ENCODE results near the gene TLX1. TPM values are rescaled to one million over a fixed set of nuclear protein-coding genes. Genes with fewer than 3 reads are reported as not detected.

The TLX1 gene
- polyA plus RNA-seq (not detected in 3 replicates), polyA minus RNA-seq (not detected in 3 replicates)
- polyA plus RNA-seq (2011; ENCODE audit: low read depth): not detected
- not detected in 2 replicates for polyA plus RNA-seq (2011; cell fraction: cytosol; rRNA removed)
- not detected in 2 replicates for polyA plus RNA-seq (2011; cell fraction: nucleus; rRNA removed)
- not detected in 2 replicates for polyA plus RNA-seq (2012; ENCODE audit: low replicate concordance)
- not detected for polyA minus RNA-seq (2011; cell fraction: cytosol; rRNA and poly(A)+ RNA removed)
- polyA minus RNA-seq (2011; cell fraction: nucleus; rRNA and poly(A)+ RNA removed): not detected in 2 replicates

DNA sequence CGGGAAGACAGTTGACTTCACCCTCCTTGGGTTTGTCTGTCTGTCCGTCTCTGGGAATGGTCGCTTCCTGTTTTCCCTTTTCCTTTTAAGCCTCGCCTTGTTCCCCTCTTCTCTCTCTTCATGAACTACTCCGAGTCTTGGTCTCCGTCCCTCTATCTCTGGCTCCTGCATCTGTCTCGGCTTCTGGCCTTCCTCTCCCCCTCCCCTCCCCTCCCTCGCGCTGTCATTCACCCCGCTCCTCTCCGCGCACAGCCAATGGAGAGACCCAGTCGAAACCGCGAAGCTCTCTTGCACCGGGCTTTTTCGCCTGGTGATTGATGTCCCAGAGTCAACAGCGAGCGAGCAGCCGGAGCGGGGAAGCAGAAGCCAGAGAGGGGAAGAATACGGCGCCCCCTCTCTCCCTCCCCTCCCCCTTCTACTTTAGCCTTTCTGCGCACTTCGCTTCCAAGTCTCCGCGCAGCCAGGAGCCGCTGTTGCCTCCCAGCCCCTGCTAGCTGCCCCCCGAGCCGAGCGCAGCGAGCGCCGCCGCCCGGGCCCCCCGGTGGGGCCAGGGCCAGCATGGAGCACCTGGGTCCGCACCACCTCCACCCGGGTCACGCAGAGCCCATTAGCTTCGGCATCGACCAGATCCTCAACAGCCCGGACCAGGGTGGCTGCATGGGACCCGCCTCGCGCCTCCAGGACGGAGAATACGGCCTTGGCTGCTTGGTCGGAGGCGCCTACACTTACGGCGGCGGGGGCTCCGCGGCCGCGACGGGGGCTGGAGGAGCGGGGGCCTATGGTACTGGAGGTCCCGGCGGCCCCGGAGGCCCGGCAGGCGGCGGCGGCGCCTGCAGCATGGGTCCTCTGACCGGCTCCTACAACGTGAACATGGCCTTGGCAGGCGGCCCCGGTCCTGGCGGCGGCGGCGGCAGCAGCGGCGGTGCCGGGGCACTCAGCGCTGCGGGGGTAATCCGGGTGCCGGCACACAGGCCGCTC is at the start of gene TLX1:
TLX1 (plus strand) TSS at position 317 of the 978 bp plus-strand sequence; CDS start at position 559, 242 bp downstream.
- dilution Hi-C loops (cut with MboI; ENCODE audit: extremely low pct_ligation_motif_present, low sequenced_read_pairs): no loop called here
- Histone ChIP-seq H3K27me3 (ENCODE audit: control insufficient read depth, extremely low read depth, insufficient read depth, low read length) (peaks cover 97% of the 10 kb centered on the region), H4K20me1 (ENCODE audit: control insufficient read depth, extremely low read depth, insufficient read depth, low read length) (peaks cover 2% of the 10 kb centered on the region), H3K79me2 (ENCODE audit: control insufficient read depth, insufficient read depth, low read length) (no peaks in the 10 kb centered on the region), H3K9me1 (ENCODE audit: control insufficient read depth, extremely low read depth, insufficient read depth, low read length) (no peaks in the 10 kb centered on the region), H2AFZ (ENCODE audit: control insufficient read depth, low read length) (no peak within 1 kb of the TSS), H3K9ac (ENCODE audit: control insufficient read depth, extremely low read depth, insufficient read depth, low read length) (no peak within 1 kb of the TSS), H3K9me3 (ENCODE audit: control insufficient read depth, low read depth, low read length) (no peaks in the 10 kb centered on the region), H3K4me1 (ENCODE audit: control insufficient read depth, extremely low read depth, insufficient read depth, low read length) (peaks cover 12% of the 10 kb centered on the region), H3K4me3 (ENCODE audit: control insufficient read depth in 2 of 3, extremely low read depth in 1 of 3, insufficient read depth in 2 of 3, low read depth in 1 of 3, low read length in 3 of 3) (no peak within 1 kb of the TSS), H3K4me2 (ENCODE audit: control insufficient read depth, extremely low read depth, insufficient read depth, low read depth, low read length) (no peak within 1 kb of the TSS), H3K36me3 (ENCODE audit: control insufficient read depth in 2 of 2, extremely low read depth in 1 of 2, insufficient read depth in 2 of 2, low read length in 2 of 2) (no peaks in the 10 kb centered on the region), H3K27ac (ENCODE audit: control insufficient read depth, insufficient read depth, low read length) (no peak within 1 kb of the TSS)
- DNase-seq (ENCODE audit: low read depth, low spot score) (no peak), FAIRE-seq (no peak)
- peak; percentile 34 for TF ChIP-seq EZH2 (IDR thresholded peaks at IDR 0.05; ENCODE audit: low read length)
- no peak for TF ChIP-seq CTCF (optimal IDR thresholded peaks at IDR 0.05 in 1 of 3, IDR thresholded peaks at IDR 0.05 in 1 of 3, conservative IDR thresholded peaks at IDR 0.05 in 1 of 3; ENCODE audit: extremely low read depth in 1 of 3, insufficient read depth in 2 of 3, low read length in 3 of 3)

DNA sequence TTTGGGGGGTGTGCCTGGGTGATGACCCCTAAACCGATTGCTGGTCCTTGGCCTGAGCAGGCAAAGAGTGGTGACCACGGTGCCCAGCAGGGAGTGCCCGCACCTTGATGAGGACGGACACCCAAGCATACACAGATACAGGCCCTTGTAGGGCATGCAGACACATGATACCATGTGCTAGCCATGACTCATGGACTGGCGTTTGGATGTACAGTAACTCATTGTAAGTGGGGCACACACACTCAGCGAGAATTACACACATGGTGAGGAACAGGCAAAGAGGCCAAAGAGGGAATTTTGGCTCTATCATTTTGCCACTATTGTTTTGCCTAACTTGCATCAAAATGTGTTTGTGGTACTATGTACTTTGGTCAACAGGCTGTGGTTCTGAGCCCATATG is 45.3 kb upstream of the TLX1 start:
- FAIRE-seq (peak; percentile 96), DNase-seq (ENCODE audit: low read depth, low spot score) (no peak)
- Histone ChIP-seq H3K27ac (ENCODE audit: control insufficient read depth, insufficient read depth, low read length) (no peak overlapping the region), H3K4me3 (ENCODE audit: control insufficient read depth in 2 of 3, extremely low read depth in 1 of 3, insufficient read depth in 2 of 3, low read depth in 1 of 3, low read length in 3 of 3) (no peak overlapping the region), H3K4me2 (ENCODE audit: control insufficient read depth, extremely low read depth, insufficient read depth, low read depth, low read length) (no peak overlapping the region), H3K36me3 (ENCODE audit: control insufficient read depth in 2 of 2, extremely low read depth in 1 of 2, insufficient read depth in 2 of 2, low read length in 2 of 2) (no peaks in the 10 kb centered on the region), H3K9ac (ENCODE audit: control insufficient read depth, extremely low read depth, insufficient read depth, low read length) (no peak overlapping the region), H4K20me1 (ENCODE audit: control insufficient read depth, extremely low read depth, insufficient read depth, low read length) (no peaks in the 10 kb centered on the region), H3K9me3 (ENCODE audit: control insufficient read depth, low read depth, low read length) (no peaks in the 10 kb centered on the region), H2AFZ (ENCODE audit: control insufficient read depth, low read length) (no peak overlapping the region), H3K9me1 (ENCODE audit: control insufficient read depth, extremely low read depth, insufficient read depth, low read length) (peaks cover 2% of the 10 kb centered on the region), H3K27me3 (ENCODE audit: control insufficient read depth, extremely low read depth, insufficient read depth, low read length) (peaks cover 21% of the 10 kb centered on the region), H3K79me2 (ENCODE audit: control insufficient read depth, insufficient read depth, low read length) (no peaks in the 10 kb centered on the region), H3K4me1 (ENCODE audit: control insufficient read depth, extremely low read depth, insufficient read depth, low read length) (peaks cover 19% of the 10 kb centered on the region)
- TF ChIP-seq CTCF (optimal IDR thresholded peaks at IDR 0.05 in 1 of 3, IDR thresholded peaks at IDR 0.05 in 1 of 3, conservative IDR thresholded peaks at IDR 0.05 in 1 of 3; ENCODE audit: extremely low read depth in 1 of 3, insufficient read depth in 2 of 3, low read length in 3 of 3) (peak in 1 of 3 experiments; percentile 31), EZH2 (IDR thresholded peaks at IDR 0.05; ENCODE audit: low read length) (no peak)
- dilution Hi-C loops (cut with MboI; ENCODE audit: extremely low pct_ligation_motif_present, low sequenced_read_pairs): no loop called here

Measured in keratinocyte (primary cell).